HepG2 (cell line): ENCODE data around the gene DYNC1LI1. TPM values are rescaled to one million over a fixed set of nuclear protein-coding genes. Genes with fewer than 3 reads are reported as not detected.

Experiments
- AGO2 ChIP-seq: fragments of 200-400 bp; formaldehyde crosslinking; optimal IDR thresholded peaks from 2 replicates; pipeline ENCODE3; 2017; ENCODE audit warnings: mild to moderate bottlenecking, low read depth, low read length, moderate library complexity
- ARID5B ChIP-seq: IDR thresholded peaks from 2 replicates; pipeline ENCODE4 v1.4.0; 2020; ENCODE audit warnings: mild to moderate bottlenecking, missing genetic modification reagents
- BCL6 ChIP-seq: IDR thresholded peaks from 2 replicates; pipeline ENCODE4 v1.6.1; 2016; ENCODE audit warnings: missing genetic modification reagents, missing compliant biosample characterization
- CEBPG ChIP-seq: IDR thresholded peaks from 2 replicates; pipeline ENCODE4 v1.6.1; 2016
- FOXP4 ChIP-seq: sonication (generic); formaldehyde crosslinking; IDR thresholded peaks from 2 replicates; pipeline ENCODE4 v1.4.0; 2020; ENCODE audit warnings: missing genetic modification reagents
- GATAD2A ChIP-seq: IDR thresholded peaks from 2 replicates; pipeline ENCODE4 v1.6.1; 2016
- MIER3 ChIP-seq: IDR thresholded peaks from 2 replicates; pipeline ENCODE4 v1.6.1; 2016; ENCODE audit warnings: missing compliant biosample characterization, borderline replicate concordance
- MNT ChIP-seq: fragments of 450-650 bp; IDR thresholded peaks from 2 replicates; pipeline ENCODE4 v1.6.1; 2016
- MXD4 ChIP-seq: IDR thresholded peaks from 2 replicates; pipeline ENCODE4 v1.6.1; 2016; ENCODE audit warnings: mild to moderate bottlenecking, missing biosample characterization, missing genetic modification reagents
- SMAD9 ChIP-seq: sonication (generic); formaldehyde crosslinking; IDR thresholded peaks from 2 replicates; pipeline ENCODE4 v1.5.1; 2020; ENCODE audit warnings: mild to moderate bottlenecking, missing genetic modification reagents
- SMC3 ChIP-seq: IDR thresholded peaks from 2 replicates; pipeline ENCODE4 v1.6.1; 2011; ENCODE audit warnings: low read length, improper control_type of control experiment
- STAT5B ChIP-seq: sonication (generic); formaldehyde crosslinking; IDR thresholded peaks from 2 replicates; pipeline ENCODE4 v1.4.0; 2020; ENCODE audit warnings: missing genetic modification reagents
- ZFYVE20 ChIP-seq: sonication (generic); formaldehyde crosslinking; IDR thresholded peaks from 2 replicates; pipeline ENCODE4 v1.8.0; 2023; ENCODE audit warnings: low read depth, mild to moderate bottlenecking, moderate library complexity, missing genetic modification reagents, borderline replicate concordance
- ZNF331 ChIP-seq: sonication (generic); formaldehyde crosslinking; IDR thresholded peaks from 2 replicates; pipeline ENCODE4 v1.4.0; 2020; ENCODE audit warnings: missing genetic modification reagents
- polyA plus RNA-seq, 8 experiments: library from polyadenylated mRNA; depleted of rRNA in 3 of 8; stranded (reverse) in 7 of 8; unstranded in 1 of 8; fragments of >200 nt; fragmentation: Illumina TruSeq in 4 of 8; extraction: Trizol in 4 of 8; gene quantifications; 2 replicates each; pipeline versions ENCODE4 v1.2.1 to v1.2.3, GENCODE V29; 2011 to 2016; ENCODE audit warnings: low read depth in 4 of 8, missing spikeins in 1 of 8, mixed read lengths in 1 of 8; ENCODE audit not compliant: insufficient read depth in 1 of 8
- total RNA-seq, 5 experiments: library from RNA; depleted of rRNA; stranded (reverse); fragments of >200 nt; fragmentation: Illumina TruSeq; extraction: Trizol; gene quantifications; 2 replicates each; pipeline ENCODE4 v1.2.3, GENCODE V29; 2016; ENCODE audit warnings: low read depth in 1 of 5
- TF ChIP-seq, protein P1 (sequence below), 2 experiments: sonication (generic) in 1 of 2; formaldehyde crosslinking in 1 of 2; IDR thresholded peaks; 2 replicates each; pipeline versions ENCODE4 v1.4.0 to v1.6.1; 2018 to 2020; ENCODE audit warnings: missing genetic modification reagents in 2 of 2, borderline replicate concordance in 1 of 2, low read depth in 1 of 2, mild to moderate bottlenecking in 1 of 2, missing biosample characterization in 1 of 2
- TF ChIP-seq, protein P2 (sequence below): sonication (generic); formaldehyde crosslinking; IDR thresholded peaks from 2 replicates; pipeline ENCODE4 v1.4.0; 2020; ENCODE audit warnings: missing genetic modification reagents, mild to moderate bottlenecking, borderline replicate concordance

DYNC1LI1 gene
- total and polyA plus RNA-seq, 2 of the 13 experiments (the other 11 are each of a cell fraction or from before 2014, with no cell fraction given), result 13.4 to 37.1 TPM

GRCh38 chr3:32510075-32510724 lies 60.5 kb downstream of the DYNC1LI1 start (continued):
- TF ChIP-seq ARID5B (CRISPR knock-in tag), result 0 out of 2 replicates have a peak, but pooled peaks have one; percentile 20
- TF ChIP-seq GATAD2A, result peak; percentile 27; the same call in 1 of the 2 replicates
- TF ChIP-seq, protein P1, sequence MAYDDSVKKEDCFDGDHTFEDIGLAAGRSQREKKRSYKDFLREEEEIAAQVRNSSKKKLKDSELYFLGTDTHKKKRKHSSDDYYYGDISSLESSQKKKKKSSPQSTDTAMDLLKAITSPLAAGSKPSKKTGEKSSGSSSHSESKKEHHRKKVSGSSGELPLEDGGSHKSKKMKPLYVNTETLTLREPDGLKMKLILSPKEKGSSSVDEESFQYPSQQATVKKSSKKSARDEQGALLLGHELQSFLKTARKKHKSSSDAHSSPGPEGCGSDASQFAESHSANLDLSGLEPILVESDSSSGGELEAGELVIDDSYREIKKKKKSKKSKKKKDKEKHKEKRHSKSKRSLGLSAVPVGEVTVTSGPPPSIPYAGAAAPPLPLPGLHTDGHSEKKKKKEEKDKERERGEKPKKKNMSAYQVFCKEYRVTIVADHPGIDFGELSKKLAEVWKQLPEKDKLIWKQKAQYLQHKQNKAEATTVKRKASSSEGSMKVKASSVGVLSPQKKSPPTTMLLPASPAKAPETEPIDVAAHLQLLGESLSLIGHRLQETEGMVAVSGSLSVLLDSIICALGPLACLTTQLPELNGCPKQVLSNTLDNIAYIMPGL (CRISPR knock-in tag; IDR thresholded peaks at IDR 0.05; ENCODE audit: borderline replicate concordance in 1 of 2, low read depth in 1 of 2), result peak in 1 of 2 experiments; percentile 51; a peak in 1 of 4 replicates
- TF ChIP-seq ZFYVE20 (CRISPR knock-in tag), result no peak
- TF ChIP-seq STAT5B (CRISPR knock-in tag), result no peak
- TF ChIP-seq BCL6 (CRISPR knock-in tag), result 0 out of 2 replicates have a peak, but pooled peaks have one; percentile 15
- no peak for TF ChIP-seq SMAD9
- 0 out of 2 replicates have a peak, but pooled peaks have one; percentile 21 for TF ChIP-seq MIER3
- TF ChIP-seq, protein P2, sequence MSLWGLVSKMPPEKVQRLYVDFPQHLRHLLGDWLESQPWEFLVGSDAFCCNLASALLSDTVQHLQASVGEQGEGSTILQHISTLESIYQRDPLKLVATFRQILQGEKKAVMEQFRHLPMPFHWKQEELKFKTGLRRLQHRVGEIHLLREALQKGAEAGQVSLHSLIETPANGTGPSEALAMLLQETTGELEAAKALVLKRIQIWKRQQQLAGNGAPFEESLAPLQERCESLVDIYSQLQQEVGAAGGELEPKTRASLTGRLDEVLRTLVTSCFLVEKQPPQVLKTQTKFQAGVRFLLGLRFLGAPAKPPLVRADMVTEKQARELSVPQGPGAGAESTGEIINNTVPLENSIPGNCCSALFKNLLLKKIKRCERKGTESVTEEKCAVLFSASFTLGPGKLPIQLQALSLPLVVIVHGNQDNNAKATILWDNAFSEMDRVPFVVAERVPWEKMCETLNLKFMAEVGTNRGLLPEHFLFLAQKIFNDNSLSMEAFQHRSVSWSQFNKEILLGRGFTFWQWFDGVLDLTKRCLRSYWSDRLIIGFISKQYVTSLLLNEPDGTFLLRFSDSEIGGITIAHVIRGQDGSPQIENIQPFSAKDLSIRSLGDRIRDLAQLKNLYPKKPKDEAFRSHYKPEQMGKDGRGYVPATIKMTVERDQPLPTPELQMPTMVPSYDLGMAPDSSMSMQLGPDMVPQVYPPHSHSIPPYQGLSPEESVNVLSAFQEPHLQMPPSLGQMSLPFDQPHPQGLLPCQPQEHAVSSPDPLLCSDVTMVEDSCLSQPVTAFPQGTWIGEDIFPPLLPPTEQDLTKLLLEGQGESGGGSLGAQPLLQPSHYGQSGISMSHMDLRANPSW (CRISPR knock-in tag), result no peak
- no peak for TF ChIP-seq FOXP4 (CRISPR knock-in tag)
- TF ChIP-seq ZNF331, result 0 out of 2 replicates have a peak, but pooled peaks have one; percentile 33
- peak; percentile 95 for TF ChIP-seq SMC3
- TF ChIP-seq MNT, result no peak
- no peak for TF ChIP-seq AGO2
- TF ChIP-seq CEBPG, result peak; percentile 50
- 0 out of 2 replicates have a peak, but pooled peaks have one; percentile 40 for TF ChIP-seq MXD4 (CRISPR knock-in tag)
